Measurements from ENCODE around the gene SPRR5. TPM values are rescaled to one million over a fixed set of nuclear protein-coding genes. Genes with fewer than 3 reads are reported as not detected.
A peak's percentile ranks its signal among the peaks of the same experiment; 100 is the strongest.

Gene SPRR5, protein sequence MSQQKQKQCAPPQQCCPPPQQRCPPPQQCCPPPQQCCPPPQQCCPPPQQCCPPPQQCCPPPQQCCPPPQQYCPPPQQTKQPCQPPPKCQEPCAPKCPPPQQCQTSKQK
- total RNA-seq (2021; fragmentation: NEBNext Ultra II Directional; extraction: Animal tissue kit (Norgen Biotek cat#: 25700)) = not detected in 2 replicates
- polyA plus RNA-seq (2011; rRNA removed) = not detected in 2 replicates
- not detected for polyA plus RNA-seq (2011; cell fraction: cytosol; rRNA removed)
- not detected for polyA plus RNA-seq (2011; cell fraction: nucleus; rRNA removed)
- polyA plus RNA-seq (2012, experiment 1 of 2) = not detected in 4 replicates
- not detected for polyA plus RNA-seq (2012, experiment 2 of 2)
- polyA plus RNA-seq (2013, experiment 1 of 2) = not detected
- polyA plus RNA-seq (2013, experiment 2 of 2) = not detected
- not detected in 2 replicates for polyA minus RNA-seq (2011; rRNA and poly(A)+ RNA removed)
- polyA minus RNA-seq (2011; cell fraction: cytosol; rRNA and poly(A)+ RNA removed) = not detected
- not detected for polyA minus RNA-seq (2011; cell fraction: nucleus; rRNA and poly(A)+ RNA removed)
- long read RNA-seq, experiment 1 = 0 reads
- long read RNA-seq, experiment 2 = 0 reads

DNA sequence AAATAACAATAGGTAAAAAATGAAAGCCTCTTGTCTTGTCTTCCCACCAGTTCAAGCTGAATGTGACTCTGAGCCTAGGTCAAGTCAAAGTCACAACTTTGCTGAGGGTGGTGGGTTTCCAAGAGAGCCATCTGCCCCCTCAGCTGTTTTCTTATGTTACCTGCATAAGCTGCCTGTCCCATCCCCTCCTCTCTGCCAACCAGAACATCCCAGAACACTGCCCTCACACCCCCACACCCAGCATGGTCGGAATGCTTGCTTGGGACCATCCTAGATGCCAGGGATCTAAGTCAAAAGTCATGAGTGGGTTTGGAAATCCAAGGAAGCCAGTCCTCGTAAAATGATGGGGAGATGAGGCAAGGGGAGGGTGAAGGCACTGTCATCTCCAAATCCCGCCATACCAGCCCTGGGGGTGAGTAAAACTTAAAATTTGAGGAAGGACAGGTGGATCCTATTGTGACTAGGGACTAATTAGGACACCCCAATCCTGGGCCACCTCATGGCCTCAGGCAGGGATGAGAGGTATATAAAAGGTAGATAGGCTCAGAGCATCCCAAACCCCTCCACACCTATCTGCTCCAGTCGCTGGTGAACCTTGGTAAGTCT, at the start of gene SPRR5:
TSS of gene SPRR5 (plus strand) at position 556 of the 606 bp plus-strand sequence. CDS start 1,349 bp downstream, outside the sequence.
- no peak for DNase-seq (ENCODE audit: low read depth in 1 of 2, low spot score in 2 of 2)

More for the DNA sequence above, at the start of gene SPRR5:
- Histone ChIP-seq H2AK5ac (ENCODE audit: low read depth, low read length) (peak within 1 kb of the TSS; percentile 53; the same call in 1 of the 2 replicates), H3K4me2 (ENCODE audit: insufficient read depth in 1 of 2, low read depth in 2 of 2, low read length in 2 of 2) (no peak within 1 kb of the TSS), H4K91ac (replicated peaks; ENCODE audit: insufficient read length, low read length) (no peak within 1 kb of the TSS), H2AFZ (ENCODE audit: low read length) (no peak within 1 kb of the TSS), H3K56ac (replicated peaks; ENCODE audit: insufficient read length, low read depth, low read length) (no peak within 1 kb of the TSS), H3K23me2 (ENCODE audit: low read depth, low read length) (no peaks in the 10 kb centered on the region; the same call in 1 of the 2 replicates), H4K5ac (ENCODE audit: insufficient read length, low read depth, low read length) (no peak within 1 kb of the TSS), H3K23ac (ENCODE audit: insufficient read length) (no peak within 1 kb of the TSS), H3K4me1 (replicated peaks in 1 of 4; ENCODE audit: control insufficient read depth in 3 of 4, insufficient read depth in 4 of 4, low read length in 3 of 4) (no peaks in the 10 kb centered on the region), H2BK5ac (ENCODE audit: low read depth, low read length) (no peak within 1 kb of the TSS), H2BK15ac (ENCODE audit: low read length) (no peak within 1 kb of the TSS), H3K4me3 (ENCODE audit: extremely low read depth in 1 of 4, insufficient read depth in 2 of 4, low read depth in 3 of 4, low read length in 4 of 4) (no peak within 1 kb of the TSS), H2BK120ac (replicated peaks; ENCODE audit: low read depth, low read length) (no peak within 1 kb of the TSS), H3K27me3 (replicated peaks in 1 of 4; ENCODE audit: control insufficient read depth in 3 of 4, extremely low read depth in 1 of 4, insufficient read depth in 3 of 4, low read length in 3 of 4) (no peaks in the 10 kb centered on the region), H3K18ac (ENCODE audit: extremely low read depth, low read length) (no peak within 1 kb of the TSS), H3K79me2 (ENCODE audit: control insufficient read depth in 1 of 2, insufficient read depth in 2 of 2, low read length in 2 of 2) (no peaks in the 10 kb centered on the region), H3K27ac (ENCODE audit: low read depth, low read length) (no peak within 1 kb of the TSS), H3K14ac (ENCODE audit: insufficient read length) (no peak within 1 kb of the TSS), H4K8ac (ENCODE audit: extremely low read depth, insufficient read depth, low read length) (no peak within 1 kb of the TSS), H2BK20ac (ENCODE audit: low read length) (no peak within 1 kb of the TSS), H2BK12ac (ENCODE audit: low read depth, low read length) (no peak within 1 kb of the TSS), H3K9ac (replicated peaks in 1 of 4; ENCODE audit: extremely low read depth in 1 of 4, low read depth in 3 of 4, low read length in 3 of 4) (no peak within 1 kb of the TSS), H3K36me3 (ENCODE audit: control insufficient read depth in 2 of 4, insufficient read depth in 4 of 4, low read length in 3 of 4) (no peaks in the 10 kb centered on the region), H4K20me1 (replicated peaks in 1 of 2; ENCODE audit: control insufficient read depth in 1 of 2, insufficient read depth in 2 of 2, low read length in 2 of 2) (no peaks in the 10 kb centered on the region), H3K9me3 (ENCODE audit: insufficient read depth in 2 of 2, low read depth in 1 of 2, low read length in 1 of 2) (peaks cover 0 to 2% of the 10 kb centered on the region in 2 experiments; a peak in 1 of 4 replicates), H3K79me1 (ENCODE audit: low read depth, low read length) (no peaks in the 10 kb centered on the region), H3K4ac (replicated peaks; ENCODE audit: insufficient read length, low read depth, low read length) (no peak within 1 kb of the TSS)
- POLR2A ChIA-PET (ENCODE audit: partially characterized antibody) = no interaction called here
- TF ChIP-seq RNF2 (IDR thresholded peaks at IDR 0.05; ENCODE audit: borderline replicate concordance, low read depth, low read length, missing control alignments, poor library complexity, severe bottlenecking) (no peak), CHD2 (IDR thresholded peaks at IDR 0.05; ENCODE audit: low read length) (no peak)
- no peak for FAIRE-seq
- CTCF ChIA-PET (ENCODE audit: partially characterized antibody) = interaction anchor here (2.8 kb wide), 1 partner anchor 246 kb away, joined by 11 read pairs; no protein-coding TSS in a partner anchor
- WGBS, 2 experiments (ENCODE audit: extremely low coverage in 1 of 2, insufficient coverage in 1 of 2, insufficient read length in 1 of 2, insufficient replicate concordance in 2 of 2, low coverage in 1 of 2, low lambda C conversion rate in 2 of 2, missing lambda C conversion rate in 1 of 2) = 89% methylated on average over 4 of the region's 4 CpGs; no CpG with 5 or more reads in 1 of the 2 experiments

Data from H1 (cell line).